ENCODE results near the gene ADAD1.
"Not testable (repeated sequence)": the region's sequence is repeated elsewhere in the genome, so short reads cannot be mapped to it uniquely, and the experiment has no call there.

Gene ADAD1

GRCh38 chr4:122356317-122356808, 22.4 kb upstream of the ADAD1 start:
- no peak overlapping the region for H3K4me3 ChIP-seq (replicated peaks in 1 of 2; ENCODE audit: low read depth in 2 of 2, low read length in 2 of 2)
- TF ChIP-seq CTCF (IDR thresholded peaks at IDR 0.05; ENCODE audit: low read depth, low read length), result no peak
- DNase-seq (ENCODE audit: low read depth in 2 of 2), result no peak

GRCh38 chr4:122360754-122361153, 18.1 kb upstream of the ADAD1 start:
- no peak for TF ChIP-seq CTCF (IDR thresholded peaks at IDR 0.05; ENCODE audit: low read depth, low read length)
- H3K4me3 ChIP-seq (replicated peaks in 1 of 2; ENCODE audit: low read depth in 2 of 2, low read length in 2 of 2), result no peak overlapping the region
- DNase-seq (ENCODE audit: low read depth in 2 of 2), result no peak

- TF ChIP-seq CTCF (IDR thresholded peaks at IDR 0.05; ENCODE audit: low read depth, low read length), result no peak
- no peak for DNase-seq (ENCODE audit: low read depth in 2 of 2)
- H3K4me3 ChIP-seq (replicated peaks in 1 of 2; ENCODE audit: low read depth in 2 of 2, low read length in 2 of 2), result no peak overlapping the region
Observed at GRCh38 chr4:122364700-122365404, 14.0 kb upstream of the ADAD1 start.

- DNase-seq (ENCODE audit: low read depth in 2 of 2); H3K4me3 ChIP-seq (replicated peaks in 1 of 2; ENCODE audit: low read depth in 2 of 2, low read length in 2 of 2): not testable (repeated sequence)
Observed at GRCh38 chr4:122368786-122369185, 10.0 kb upstream of the ADAD1 start.

- no peak overlapping the region for H3K4me3 ChIP-seq (replicated peaks in 1 of 2; ENCODE audit: low read depth in 2 of 2, low read length in 2 of 2)
- no peak for DNase-seq (ENCODE audit: low read depth in 2 of 2)
- TF ChIP-seq CTCF (IDR thresholded peaks at IDR 0.05; ENCODE audit: low read depth, low read length), result no peak
Observed at GRCh38 chr4:122377352-122377751, 1.5 kb upstream of the ADAD1 start.

- DNase-seq (ENCODE audit: low read depth in 2 of 2), result no peak
- no peak overlapping the region for H3K4me3 ChIP-seq (replicated peaks in 1 of 2; ENCODE audit: low read depth in 2 of 2, low read length in 2 of 2)
- TF ChIP-seq CTCF (IDR thresholded peaks at IDR 0.05; ENCODE audit: low read depth, low read length), result no peak
Observed at GRCh38 chr4:122379239-122379638, 428 bp downstream of the ADAD1 start.

GRCh38 chr4:122383341-122383740, 4.5 kb downstream of the ADAD1 start:
- DNase-seq (ENCODE audit: low read depth in 2 of 2), result no peak
- H3K4me3 ChIP-seq (replicated peaks in 1 of 2; ENCODE audit: low read depth in 2 of 2, low read length in 2 of 2), result no peak overlapping the region
- TF ChIP-seq CTCF (IDR thresholded peaks at IDR 0.05; ENCODE audit: low read depth, low read length), result no peak
